HG02970 (cell line): ENCODE measurements around the gene RGS7.
"Not testable (repeated sequence)": the region's sequence is repeated elsewhere in the genome, so short reads cannot be mapped to it uniquely, and the experiment has no call there.

Experiments
- ATAC-seq: cut with Tn5 transposase; IDR thresholded peaks from one replicate; pipeline ENCODE4 v1.9.1; 2021; ENCODE audit warnings: mild to moderate bottlenecking, moderate library complexity, moderate number of reproducible peaks; ENCODE audit not compliant: unreplicated experiment, low FRiP score

RGS7 gene

DNA sequence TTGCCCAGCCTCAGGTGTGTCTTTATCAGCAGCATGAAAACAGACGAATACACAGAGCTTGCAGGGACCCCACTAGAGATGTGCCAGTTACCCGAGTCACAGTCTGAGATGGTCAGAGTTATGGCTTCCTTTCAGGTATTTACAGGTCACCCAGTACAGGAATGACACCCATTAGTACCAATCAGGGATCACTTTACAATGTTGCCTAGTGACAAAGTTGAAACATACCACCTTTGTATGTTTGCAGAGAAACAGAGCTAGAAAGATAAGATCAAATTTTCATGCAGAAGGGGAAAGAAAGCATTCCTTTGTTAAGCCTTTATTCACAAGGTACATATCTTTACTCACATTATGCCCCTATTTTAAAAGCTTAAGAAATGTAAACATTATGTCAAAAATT lies 137.6 kb downstream of the RGS7 start:
- ATAC-seq: no peak

GRCh38 chr1:241217516-241217915 lies 139.5 kb downstream of the RGS7 start:
- no peak for ATAC-seq

GRCh38 chr1:241215683-241216082 lies 141.3 kb downstream of the RGS7 start:
- ATAC-seq: no peak

- no peak for ATAC-seq
Measured at GRCh38 chr1:241215203-241215602, 141.8 kb downstream of the RGS7 start.

DNA sequence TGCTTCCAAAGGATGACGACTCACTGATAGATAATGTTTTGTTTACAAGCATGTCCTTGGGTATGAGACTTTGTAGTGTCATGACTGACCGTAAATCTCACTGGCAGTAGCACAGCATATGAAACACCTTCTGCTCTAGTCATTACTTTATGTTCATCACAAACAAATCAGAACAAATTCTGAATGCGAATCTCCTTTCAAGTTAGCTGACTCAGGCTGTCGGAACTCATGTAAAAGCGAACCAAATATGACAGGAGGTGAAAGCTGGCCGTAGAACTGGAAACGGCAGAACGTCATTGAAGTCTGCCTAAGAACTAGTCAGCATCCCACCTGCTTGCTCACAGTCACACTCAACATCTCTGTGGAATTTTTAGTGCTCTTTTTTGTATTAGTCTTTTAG lies 143.9 kb downstream of the RGS7 start:
- ATAC-seq: no peak

- no peak for ATAC-seq
Measured at GRCh38 chr1:241212628-241213027, 144.4 kb downstream of the RGS7 start.

- no peak for ATAC-seq
Measured at GRCh38 chr1:241208910-241209379, 148.1 kb downstream of the RGS7 start.

DNA sequence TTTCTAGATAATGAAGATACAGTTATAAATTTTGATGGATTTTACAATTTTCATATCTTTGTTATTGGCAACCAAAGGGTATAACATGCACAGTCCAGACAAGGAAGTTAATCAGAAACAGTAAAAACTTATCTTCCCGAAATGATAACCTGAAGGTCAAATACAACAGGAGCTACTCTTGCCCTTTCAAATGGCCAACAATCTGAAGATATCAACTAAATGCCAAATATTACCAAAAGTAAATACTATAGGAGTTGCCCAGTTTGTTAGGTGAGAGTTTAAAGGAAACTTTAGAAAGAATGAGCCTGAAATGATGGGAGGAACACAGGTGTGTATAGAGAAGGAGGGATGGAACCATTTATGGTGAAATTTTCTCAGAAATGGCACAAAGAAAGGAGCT lies 153.2 kb downstream of the RGS7 start:
- no peak for ATAC-seq

DNA sequence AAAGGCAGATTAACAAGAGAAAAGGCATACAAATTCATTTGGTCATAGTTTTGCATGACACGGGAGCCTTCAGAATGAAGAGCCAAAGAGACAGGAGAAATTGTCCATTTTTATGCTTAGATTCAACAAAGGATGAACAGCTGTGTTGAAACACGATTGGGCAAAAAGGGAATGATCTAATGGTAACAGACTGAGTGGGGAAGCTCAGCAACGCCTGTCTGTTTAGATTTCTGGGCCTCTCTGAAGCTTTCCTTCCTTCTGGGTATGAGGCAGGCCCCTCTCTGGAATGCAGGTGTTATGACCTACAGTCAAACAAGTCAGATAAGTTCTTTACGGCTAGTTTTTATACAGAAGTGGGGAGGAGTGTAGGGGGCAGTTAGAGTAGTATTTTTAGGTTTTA lies 154.6 kb downstream of the RGS7 start:
- no peak for ATAC-seq

- ATAC-seq: no peak
Measured at GRCh38 chr1:241186716-241187115, 170.3 kb downstream of the RGS7 start.

DNA sequence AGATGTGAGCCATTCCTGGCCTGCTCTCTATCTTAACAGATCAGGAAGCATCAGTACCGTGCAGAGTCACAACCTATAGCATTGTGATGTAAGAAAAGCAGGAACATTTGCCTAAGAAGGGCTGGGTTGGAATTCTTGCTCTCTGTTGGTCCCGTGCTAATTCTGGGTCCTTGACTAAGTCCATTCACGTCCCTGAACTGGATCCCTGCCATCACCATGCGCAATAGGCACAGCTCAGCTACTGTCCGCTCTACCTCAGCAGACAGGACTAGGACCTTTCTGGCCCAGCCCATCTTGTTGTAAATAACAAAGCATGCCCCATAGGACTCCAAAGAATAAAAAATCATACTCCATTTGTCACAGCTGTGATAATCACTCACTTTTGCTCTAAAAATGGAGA lies 175.0 kb downstream of the RGS7 start:
- no peak for ATAC-seq

GRCh38 chr1:241181471-241181870 lies 175.5 kb downstream of the RGS7 start:
- ATAC-seq: no peak

GRCh38 chr1:241180569-241180968 lies 176.4 kb downstream of the RGS7 start:
- ATAC-seq: no peak

DNA sequence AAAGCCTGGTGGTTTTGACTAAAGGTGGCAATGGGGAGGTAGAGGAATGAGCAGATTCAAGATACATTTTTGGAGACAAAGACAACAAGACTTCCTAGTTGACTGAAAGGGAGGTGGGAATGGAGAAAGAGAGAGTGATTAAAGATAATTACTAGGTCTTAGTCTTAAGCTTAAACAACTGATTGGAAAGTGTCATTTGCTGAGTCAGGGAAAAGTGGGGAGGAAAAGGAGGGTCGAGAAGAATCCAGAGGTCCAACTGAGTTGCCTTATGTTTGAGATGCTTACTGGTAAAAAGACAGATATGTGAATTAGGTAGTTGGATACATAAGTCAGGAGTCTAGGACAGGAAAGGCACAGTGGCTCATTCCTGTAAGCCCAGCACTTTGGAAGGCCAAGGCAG lies 179.3 kb downstream of the RGS7 start:
- ATAC-seq: no peak

DNA sequence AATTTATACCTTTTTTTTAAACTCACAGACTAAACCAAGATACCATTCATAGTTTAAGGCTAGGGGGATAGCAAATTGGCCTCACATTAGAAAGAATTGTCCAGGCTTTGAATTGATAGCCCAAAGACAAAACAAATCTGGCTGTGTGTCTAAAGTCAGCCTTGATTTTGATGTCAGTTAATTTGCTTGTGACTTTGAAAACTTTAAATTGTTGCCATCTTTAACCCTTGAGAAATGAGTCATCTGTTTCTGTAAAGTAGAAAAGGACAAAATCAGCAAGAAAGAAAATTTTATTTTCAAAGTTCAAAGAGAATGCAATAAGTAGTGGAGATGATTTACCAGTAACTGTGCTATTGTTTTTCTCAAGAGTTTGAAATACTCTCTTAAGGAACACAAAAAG lies 184.5 kb downstream of the RGS7 start:
- no peak for ATAC-seq

DNA sequence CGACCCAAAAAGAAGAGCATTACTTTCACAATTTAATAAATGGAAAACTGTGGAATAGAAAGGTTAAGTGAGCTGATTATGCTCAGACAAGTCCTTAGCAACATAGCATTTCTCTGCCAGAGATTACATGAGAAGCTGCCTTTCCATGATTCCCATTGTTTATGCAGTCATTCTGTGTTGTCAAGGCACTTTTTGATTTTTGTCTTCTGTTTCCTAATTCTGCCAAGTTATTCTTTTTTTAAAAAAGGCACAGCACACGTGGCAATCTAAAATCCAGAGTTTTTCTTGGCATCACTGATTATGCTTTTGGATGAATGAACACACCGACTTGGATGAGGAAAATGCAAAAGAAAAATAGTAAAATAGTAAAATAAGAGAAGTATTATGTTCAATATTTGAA lies 185.0 kb downstream of the RGS7 start:
- no peak for ATAC-seq

GRCh38 chr1:241167121-241167630 lies 189.8 kb downstream of the RGS7 start:
- ATAC-seq: no peak

DNA sequence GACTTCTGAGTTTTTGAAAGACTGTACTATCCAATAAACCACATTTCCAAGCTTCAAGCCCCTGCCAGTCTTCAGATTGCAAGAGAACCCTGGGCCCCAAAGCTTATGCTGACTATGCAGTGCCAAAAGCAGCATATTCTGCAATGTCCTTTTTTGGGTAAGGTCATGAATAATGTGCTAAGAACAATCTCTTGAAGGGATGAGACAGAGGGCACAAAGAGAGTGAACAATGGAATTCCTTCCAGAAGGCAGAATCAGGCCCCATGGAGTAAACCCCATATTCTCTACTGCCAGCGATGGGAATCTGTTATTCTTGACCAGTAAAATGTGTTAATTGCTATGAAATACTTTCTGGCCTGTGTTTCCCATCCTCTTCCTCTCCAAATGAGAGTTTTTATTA lies 190.4 kb downstream of the RGS7 start:
- ATAC-seq: no peak

GRCh38 chr1:241165256-241165655 lies 191.7 kb downstream of the RGS7 start:
- not testable (repeated sequence) for ATAC-seq

- no peak for ATAC-seq
Measured at GRCh38 chr1:241163363-241163762, 193.6 kb downstream of the RGS7 start.

DNA sequence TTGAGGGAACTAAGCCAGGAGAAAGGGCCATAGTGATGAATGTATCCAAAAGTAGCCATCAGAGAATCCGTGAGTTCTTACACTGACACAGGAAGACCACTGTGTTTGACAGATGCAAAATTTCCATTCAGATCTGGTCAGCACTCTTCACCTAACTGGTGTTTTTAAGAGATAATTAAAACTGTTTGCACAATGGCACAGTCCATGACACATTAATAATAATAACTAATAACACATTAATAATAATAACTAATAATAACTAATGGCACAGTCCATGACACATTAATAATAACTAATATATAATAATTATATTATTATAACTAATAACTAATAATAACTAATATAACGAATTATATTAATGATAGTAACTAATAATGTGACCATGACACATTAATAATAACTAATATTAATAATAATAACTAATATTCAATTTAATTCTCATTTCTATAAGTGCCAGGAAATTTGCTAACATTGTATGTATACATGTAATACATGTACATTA lies 195.8 kb downstream of the RGS7 start:
- ATAC-seq: no peak

GRCh38 chr1:241157435-241157834 lies 199.6 kb downstream of the RGS7 start:
- no peak for ATAC-seq
